HCT116 (cell line): ENCODE measurements around the gene THSD7B. TPM values are rescaled to one million over a fixed set of nuclear protein-coding genes. Genes with fewer than 3 reads are reported as not detected.

Source experiments
- ATAC-seq: fragments of 200-7000 bp; cut with Tn5 transposase; 2 replicates; pipeline ENCODE4 v1.9.1; 2020; ENCODE audit warnings: mild to moderate bottlenecking, moderate library complexity
- BruUV-seq: library from RNA; stranded (reverse); fragments of 400-500 nt; replicated peaks from 2 replicates; lab custom pipeline; 2021; lab: Mats Ljungman, UMichigan
- CTCF ChIA-PET: fragments of 300-600 bp; sonication (Branson Sonifier 250); formaldehyde crosslinking; loops from one replicate; lab custom pipeline; 2021; ENCODE audit warnings: antibody characterized with exemption; lab: Charles Lee
- POLR2A ChIA-PET: fragments of 300-600, 350-600 bp; sonication (Branson Sonifier 250); formaldehyde crosslinking; loops from one replicate; lab custom pipeline; 2021; ENCODE audit warnings: antibody characterized with exemption; lab: Charles Lee
- RAD21 ChIA-PET, 2 experiments: fragments of 300-600 bp; sonication (Branson Sonifier 250); formaldehyde crosslinking; loops; one replicate each; lab custom pipeline; 2023; ENCODE audit warnings: low total read pairs in 2 of 2; ENCODE audit not compliant: uncharacterized antibody in 2 of 2, unreplicated experiment in 2 of 2, low non-redundant PET in 1 of 2; lab: Charles Lee
- DNase-seq: peaks from one replicate; pipeline ENCODE4 v3.0.0-alpha.2; 2010; ENCODE audit warnings: low read depth, low spot score
- H2AFZ ChIP-seq: fragments of 200-600 bp; shearing (Covaris generic), sonication (generic); 2 replicates; pipeline ENCODE4 v1.6.1; 2017; ENCODE audit warnings: low read depth, mixed run types, mixed read lengths, antibody characterized with exemption, low read length; ENCODE audit not compliant: poor library complexity, severe bottlenecking
- H3K27ac ChIP-seq: 2 replicates; pipeline ENCODE4 v1.5.1; 2012; ENCODE audit warnings: low read depth, low read length
- H3K27me3 ChIP-seq: fragments of 200-600 bp; sonication (generic); 2 replicates; pipeline ENCODE4 v1.6.1; 2016; ENCODE audit warnings: mixed run types, low read length, mixed read lengths; ENCODE audit not compliant: insufficient read depth
- H3K36me3 ChIP-seq, 2 experiments: fragments of 200-500 bp in 1 of 2; fragments of 200-600 bp in 1 of 2; sonication (Bioruptor generic) in 1 of 2; sonication (generic) in 1 of 2; 2 replicates each; pipeline versions ENCODE4 v1.5.1 to v1.6.1; 2014 to 2016; ENCODE audit warnings: low read length in 2 of 2, inconsistent platforms in 1 of 2, mixed read lengths in 1 of 2, mixed run types in 1 of 2; ENCODE audit not compliant: insufficient read depth in 2 of 2, control insufficient read depth in 1 of 2
- H3K4me1 ChIP-seq, 2 experiments: fragments of 200-600 bp in 1 of 2; sonication (generic) in 1 of 2; 2 replicates each; pipeline versions ENCODE4 v1.5.1 to v1.6.1; 2012 to 2017; ENCODE audit warnings: low read length in 2 of 2, inconsistent platforms in 1 of 2, mild to moderate bottlenecking in 1 of 2, mixed read lengths in 1 of 2, mixed run types in 1 of 2, moderate library complexity in 1 of 2; ENCODE audit not compliant: insufficient read depth in 2 of 2, control insufficient read depth in 1 of 2
- H3K4me2 ChIP-seq: fragments of 200-600 bp; sonication (generic); 2 replicates; pipeline ENCODE4 v1.6.1; 2017; ENCODE audit warnings: mixed run types, low read length, mixed read lengths
- H3K4me3 ChIP-seq, 2 experiments: fragments of 200-600 bp in 1 of 2; sonication (generic) in 1 of 2; replicated peaks in 1 of 2; 2 replicates each; pipeline ENCODE4 v1.5.1; 2011 to 2016; ENCODE audit warnings: low read length in 2 of 2, control low read depth in 1 of 2, low read depth in 1 of 2, mild to moderate bottlenecking in 1 of 2, mixed read lengths in 1 of 2, mixed run types in 1 of 2
- H3K79me2 ChIP-seq: fragments of 200-600 bp; sonication (generic); 2 replicates; pipeline ENCODE4 v1.6.1; 2017; ENCODE audit warnings: mild to moderate bottlenecking, mixed run types, low read length, moderate library complexity, mixed read lengths; ENCODE audit not compliant: insufficient read depth
- H3K9ac ChIP-seq: fragments of 200-600 bp; sonication (generic); 2 replicates; pipeline ENCODE4 v1.6.1; 2016; ENCODE audit warnings: low read length, mixed read lengths
- H3K9me2 ChIP-seq: fragments of 200-600 bp; sonication (generic), shearing (Covaris generic); 2 replicates; pipeline ENCODE4 v1.6.1; 2017; ENCODE audit warnings: mixed run types, mild to moderate bottlenecking, moderate library complexity; ENCODE audit not compliant: insufficient read depth
- H3K9me3 ChIP-seq, 2 experiments: fragments of 200-500 bp in 1 of 2; fragments of 200-600 bp in 1 of 2; sonication (Bioruptor generic) in 1 of 2; sonication (generic) in 1 of 2; 2 replicates each; pipeline ENCODE4 v1.6.1; 2014 to 2017; ENCODE audit warnings: low read length in 2 of 2, mixed read lengths in 2 of 2, inconsistent platforms in 1 of 2, low read depth in 1 of 2, mild to moderate bottlenecking in 1 of 2, mixed run types in 1 of 2, moderate library complexity in 1 of 2; ENCODE audit not compliant: control insufficient read depth in 1 of 2, insufficient read depth in 1 of 2
- H4K20me1 ChIP-seq: fragments of 200-600 bp; sonication (generic), shearing (Covaris generic); 2 replicates; pipeline ENCODE4 v1.6.1; 2017; ENCODE audit warnings: mixed run types, mild to moderate bottlenecking, moderate library complexity; ENCODE audit not compliant: insufficient read depth
- CBX3 ChIP-seq: IDR thresholded peaks from 2 replicates; pipeline ENCODE4 v1.6.1; 2012; ENCODE audit warnings: low read depth
- ELF1 ChIP-seq: IDR thresholded peaks from 2 replicates; pipeline ENCODE4 v1.6.1; 2012; ENCODE audit warnings: low read depth, borderline replicate concordance
- EZH2 ChIP-seq: fragments of 200-600 bp; sonication (generic); IDR thresholded peaks from 2 replicates; pipeline ENCODE4 v1.6.1; 2017; ENCODE audit warnings: antibody characterized with exemption, mixed run types
- FOSL1 ChIP-seq: IDR thresholded peaks from 2 replicates; pipeline ENCODE4 v1.6.1; 2012; ENCODE audit warnings: low read depth
- RAD21 ChIP-seq: IDR thresholded peaks from 2 replicates; pipeline ENCODE4 v1.6.1; 2012; ENCODE audit warnings: low read depth, mild to moderate bottlenecking
- SIN3A ChIP-seq: IDR thresholded peaks from 2 replicates; pipeline ENCODE4 v1.6.1; 2012; ENCODE audit warnings: low read depth
- SP1 ChIP-seq: IDR thresholded peaks from 2 replicates; pipeline ENCODE4 v1.6.1; 2012; ENCODE audit warnings: low read depth
- YY1 ChIP-seq: IDR thresholded peaks from 2 replicates; pipeline ENCODE4 v1.6.1; 2011; ENCODE audit warnings: low read length, low read depth, moderate library complexity, mild to moderate bottlenecking; ENCODE audit not compliant: insufficient replicate concordance; ENCODE audit errors: extremely low read depth
- ZBTB33 ChIP-seq: IDR thresholded peaks from 2 replicates; pipeline ENCODE4 v1.6.1; 2011; ENCODE audit warnings: mild to moderate bottlenecking, low read length, moderate library complexity; ENCODE audit not compliant: insufficient replicate concordance; ENCODE audit errors: extremely low read depth
- ZFX ChIP-seq: fragments of 450-650 bp; IDR thresholded peaks from 2 replicates; pipeline ENCODE4 v1.6.1; 2017
- intact Hi-C: fragments of 100-400 bp; cut with micrococcal nuclease; formaldehyde crosslinking; loops from 2 replicates; pipeline ENCODE4 v1.10.0; 2022
- total RNA-seq: library from RNA; stranded (reverse); gene quantifications from one replicate; pipeline ENCODE4 v1.2.1, GENCODE V29; 2021; ENCODE audit not compliant: unreplicated experiment
- TF ChIP-seq, protein P1 (sequence below): IDR thresholded peaks from 2 replicates; pipeline ENCODE4 v1.6.1; 2012

THSD7B gene
- total RNA-seq, 1 experiment from 2014 or later, result not detected

- POLR2A ChIA-PET, result no interaction called here
- no TSS peak for BruUV-seq
- no peaks in the 10 kb centered on the region for H4K20me1 ChIP-seq
Observed at GRCh38 chr2:137676346-137676745, 911.0 kb downstream of the THSD7B start.

More at GRCh38 chr2:137676346-137676745, 911.0 kb downstream of the THSD7B start:
- intact Hi-C loops, result loop anchor here (10.0 kb wide), 1 partner anchor 1252 kb away; no protein-coding TSS in a partner anchor
- H3K36me3 ChIP-seq, result no peaks in the 10 kb centered on the region
- no peaks in the 10 kb centered on the region for H3K4me1 ChIP-seq
- H3K4me2 ChIP-seq, result no peak overlapping the region
- RAD21 ChIA-PET, result no interaction called here
- DNase-seq, result no peak
- no peak overlapping the region for H3K4me3 ChIP-seq
- H3K9ac ChIP-seq, result no peak overlapping the region
- no peaks in the 10 kb centered on the region for H3K9me3 ChIP-seq
- H3K27ac ChIP-seq, result no peak overlapping the region
- no peaks in the 10 kb centered on the region for H3K9me2 ChIP-seq
- H3K27me3 ChIP-seq, result no peaks in the 10 kb centered on the region
- H3K79me2 ChIP-seq, result no peaks in the 10 kb centered on the region
- no peak for ATAC-seq
- H2AFZ ChIP-seq, result no peak overlapping the region
- CTCF ChIA-PET, result no interaction called here
- TF ChIP-seq SIN3A (no peak), YY1 (no peak), ELF1 (no peak), FOSL1 (no peak), CBX3 (no peak), RAD21 (no peak), SP1 (no peak), ZBTB33 (no peak), EZH2 (no peak), ZFX (no peak)
- TF ChIP-seq, protein P1, sequence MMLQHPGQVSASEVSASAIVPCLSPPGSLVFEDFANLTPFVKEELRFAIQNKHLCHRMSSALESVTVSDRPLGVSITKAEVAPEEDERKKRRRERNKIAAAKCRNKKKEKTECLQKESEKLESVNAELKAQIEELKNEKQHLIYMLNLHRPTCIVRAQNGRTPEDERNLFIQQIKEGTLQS, result no peak
